ENCODE data around the gene PCDHB1. TPM values are rescaled to one million over a fixed set of nuclear protein-coding genes. Genes with fewer than 3 reads are reported as not detected.

PCDHB1 gene
- not detected for total RNA-seq

- ChIA-PET POLR2A (no interaction called here), CTCF (no interaction called here)
These were observed at the start of gene PCDHB1 for GRCh38 chr5:141050622-141051520. Gene PCDHB1, plus strand, starts transcription at chr5:141051374. Its CDS starts 97 bp downstream, at chr5:141051471.

- CTCF ChIA-PET = interaction anchor here (0.6 kb wide), 1 partner anchor 81 kb away, joined by 3 read pairs; no protein-coding TSS in a partner anchor
- POLR2A ChIA-PET = no interaction called here
These were observed 49.7 kb upstream of the PCDHB1 start for GRCh38 chr5:141001446-141001843.

- ChIA-PET CTCF (no interaction called here), POLR2A (no interaction called here)
These were observed 49.1 kb upstream of the PCDHB1 start for GRCh38 chr5:141001844-141002604.

GRCh38 chr5:141002605-141002965 lies 48.6 kb upstream of the PCDHB1 start:
- POLR2A ChIA-PET = no interaction called here
- CTCF ChIA-PET = no interaction called here

- POLR2A ChIA-PET = no interaction called here
These were observed 48.1 kb upstream of the PCDHB1 start for GRCh38 chr5:141003031-141003430.

GRCh38 chr5:141003791-141004611 lies 47.2 kb upstream of the PCDHB1 start:
- ChIA-PET CTCF (no interaction called here), POLR2A (no interaction called here)

More at GRCh38 chr5:141003031-141003430, 48.1 kb upstream of the PCDHB1 start:
- CTCF ChIA-PET = no interaction called here

- ChIA-PET POLR2A (no interaction called here), CTCF (no interaction called here)
These were observed 43.4 kb upstream of the PCDHB1 start for GRCh38 chr5:141007791-141008190.

- ChIA-PET POLR2A (no interaction called here), CTCF (no interaction called here)
These were observed 41.0 kb upstream of the PCDHB1 start for GRCh38 chr5:141010047-141010793.

- POLR2A ChIA-PET = no interaction called here
- CTCF ChIA-PET = no interaction called here
These were observed 33.2 kb upstream of the PCDHB1 start for GRCh38 chr5:141017943-141018342.

- CTCF ChIA-PET = no interaction called here
These were observed 28.8 kb upstream of the PCDHB1 start for GRCh38 chr5:141022384-141022783.

GRCh38 chr5:141031006-141031405 lies 20.2 kb upstream of the PCDHB1 start:
- CTCF ChIA-PET = no interaction called here

More at GRCh38 chr5:141022384-141022783, 28.8 kb upstream of the PCDHB1 start:
- POLR2A ChIA-PET = no interaction called here

GRCh38 chr5:141032626-141033025 lies 18.5 kb upstream of the PCDHB1 start:
- ChIA-PET POLR2A (no interaction called here), CTCF (interaction anchor here (0.5 kb wide), 1 partner anchor 22 kb away, joined by 3 read pairs; no protein-coding TSS in a partner anchor)

More at GRCh38 chr5:141031006-141031405, 20.2 kb upstream of the PCDHB1 start:
- POLR2A ChIA-PET = no interaction called here

- CTCF ChIA-PET = no interaction called here
- POLR2A ChIA-PET = no interaction called here
These were observed 12.1 kb upstream of the PCDHB1 start for GRCh38 chr5:141039061-141039460.

GRCh38 chr5:141039517-141039916 lies 11.7 kb upstream of the PCDHB1 start:
- POLR2A ChIA-PET = no interaction called here
- CTCF ChIA-PET = no interaction called here

- CTCF ChIA-PET = no interaction called here
These were observed 10.9 kb upstream of the PCDHB1 start for GRCh38 chr5:141040093-141040770.

GRCh38 chr5:141040771-141041426 lies 10.3 kb upstream of the PCDHB1 start:
- CTCF ChIA-PET = no interaction called here
- POLR2A ChIA-PET = no interaction called here

More at GRCh38 chr5:141040093-141040770, 10.9 kb upstream of the PCDHB1 start:
- POLR2A ChIA-PET = no interaction called here

GRCh38 chr5:141041427-141041785 lies 9.8 kb upstream of the PCDHB1 start:
- POLR2A ChIA-PET = no interaction called here
- CTCF ChIA-PET = no interaction called here

GRCh38 chr5:141042555-141042954 lies 8.6 kb upstream of the PCDHB1 start:
- ChIA-PET CTCF (no interaction called here), POLR2A (no interaction called here)

GRCh38 chr5:141051521-141051866 lies 320 bp downstream of the PCDHB1 start:
- CTCF ChIA-PET = no interaction called here
- POLR2A ChIA-PET = no interaction called here

Measured in activated CD8-positive, alpha-beta memory T cell treated with anti-CD3 and anti-CD28 coated beads for 36 hours (primary cell).